Activated T-helper 17 cell treated with anti-CD3 and anti-CD28 coated beads, Interleukin-2, amount 50 U/mL, for 72 hours (primary cell): ENCODE results near the gene IGF1R. TPM values are rescaled to one million over a fixed set of nuclear protein-coding genes. Genes with fewer than 3 reads are reported as not detected.
"Not testable (repeated sequence)": the region's sequence is repeated elsewhere in the genome, so short reads cannot be mapped to it uniquely, and the experiment has no call there.

Experiments
- ATAC-seq: fragments of 150-1000 bp; cut with Tn5 transposase; replicated peaks from 2 replicates; pipeline ENCODE4 v1.10.0; 2021; ENCODE audit warnings: mild to moderate bottlenecking, moderate library complexity
- H3K27ac Mint-ChIP-seq: one replicate; pipeline ENCODE4 v1.8.0; 2022; ENCODE audit warnings: mixed read lengths
- H3K27me3 Mint-ChIP-seq: one replicate; pipeline ENCODE4 v1.8.0; 2022; ENCODE audit warnings: mixed read lengths
- H3K36me3 Mint-ChIP-seq: one replicate; pipeline ENCODE4 v1.8.0; 2022; ENCODE audit warnings: low read depth, mild to moderate bottlenecking, mixed read lengths
- H3K4me1 Mint-ChIP-seq: one replicate; pipeline ENCODE4 v1.8.0; 2022; ENCODE audit warnings: mixed read lengths
- H3K4me3 Mint-ChIP-seq: one replicate; pipeline ENCODE4 v1.8.0; 2022; ENCODE audit warnings: mild to moderate bottlenecking, mixed read lengths
- H3K9me3 Mint-ChIP-seq: one replicate; pipeline ENCODE4 v1.8.0; 2022; ENCODE audit warnings: mixed read lengths
- total RNA-seq, 2 donors: library from RNA; stranded (reverse); gene quantifications; one replicate each; pipeline ENCODE4 v1.2.3, GENCODE V29; 2022

Gene IGF1R
- total RNA-seq: 10 to 100 TPM in 1 of 2 donors, 1 to 10 TPM in 1; 4.6 to 33.8 TPM

DNA sequence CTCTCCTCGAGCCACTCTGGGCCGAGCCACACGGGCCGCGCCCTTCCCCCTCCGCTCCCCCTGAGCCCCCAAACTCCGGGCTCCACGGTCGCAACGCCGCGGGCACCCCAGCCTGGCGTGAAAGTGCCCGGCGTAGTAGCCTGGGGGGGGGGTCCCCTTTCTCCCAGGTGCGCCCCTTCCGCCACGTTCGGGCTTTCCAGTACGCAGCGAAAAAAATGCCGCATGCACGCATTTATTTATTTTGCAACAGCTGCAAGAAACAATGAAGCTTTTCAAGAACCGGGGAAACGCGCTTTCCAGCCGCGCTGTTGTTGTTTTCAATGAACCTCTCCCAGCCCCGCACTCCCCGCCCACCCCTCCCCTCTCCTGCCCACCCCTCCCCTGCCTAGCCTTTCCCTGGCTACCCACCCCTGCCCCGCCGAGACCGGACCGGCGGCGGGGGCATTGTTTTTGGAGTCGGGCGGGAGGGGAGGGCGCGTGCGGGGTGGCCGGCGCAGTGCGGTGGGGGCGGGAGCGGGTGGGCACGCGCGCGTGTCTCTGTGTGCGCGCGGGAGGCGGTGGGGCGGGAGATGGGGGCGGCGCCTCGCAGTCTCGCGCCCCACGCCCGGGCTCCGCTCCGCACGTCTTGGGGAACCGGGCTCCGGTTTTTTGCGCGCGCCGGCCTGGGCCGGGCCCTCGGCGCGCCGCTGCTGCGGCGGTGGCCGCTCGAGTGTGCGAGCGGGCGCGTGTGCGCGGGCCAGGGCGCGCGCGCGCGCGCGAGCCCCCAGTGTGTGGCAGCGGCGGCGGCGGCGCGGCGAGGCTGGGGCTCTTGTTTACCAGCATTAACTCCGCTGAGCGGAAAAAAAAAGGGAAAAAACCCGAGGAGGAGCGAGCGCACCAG lies at the start of gene IGF1R:
TSS of gene IGF1R (plus strand) at position 766 of the 880 bp plus-strand sequence. CDS start 1,043 bp downstream, outside the sequence.
- Mint-ChIP-seq H3K36me3 (peaks cover 16% of the 10 kb centered on the region), H3K27me3 (peaks cover 28% of the 10 kb centered on the region), H3K4me1 (peaks cover 22% of the 10 kb centered on the region), H3K27ac (no peak within 1 kb of the TSS), H3K9me3 (no peaks in the 10 kb centered on the region), H3K4me3 (peak within 1 kb of the TSS; percentile 58)
- peak; percentile 56 for ATAC-seq

DNA sequence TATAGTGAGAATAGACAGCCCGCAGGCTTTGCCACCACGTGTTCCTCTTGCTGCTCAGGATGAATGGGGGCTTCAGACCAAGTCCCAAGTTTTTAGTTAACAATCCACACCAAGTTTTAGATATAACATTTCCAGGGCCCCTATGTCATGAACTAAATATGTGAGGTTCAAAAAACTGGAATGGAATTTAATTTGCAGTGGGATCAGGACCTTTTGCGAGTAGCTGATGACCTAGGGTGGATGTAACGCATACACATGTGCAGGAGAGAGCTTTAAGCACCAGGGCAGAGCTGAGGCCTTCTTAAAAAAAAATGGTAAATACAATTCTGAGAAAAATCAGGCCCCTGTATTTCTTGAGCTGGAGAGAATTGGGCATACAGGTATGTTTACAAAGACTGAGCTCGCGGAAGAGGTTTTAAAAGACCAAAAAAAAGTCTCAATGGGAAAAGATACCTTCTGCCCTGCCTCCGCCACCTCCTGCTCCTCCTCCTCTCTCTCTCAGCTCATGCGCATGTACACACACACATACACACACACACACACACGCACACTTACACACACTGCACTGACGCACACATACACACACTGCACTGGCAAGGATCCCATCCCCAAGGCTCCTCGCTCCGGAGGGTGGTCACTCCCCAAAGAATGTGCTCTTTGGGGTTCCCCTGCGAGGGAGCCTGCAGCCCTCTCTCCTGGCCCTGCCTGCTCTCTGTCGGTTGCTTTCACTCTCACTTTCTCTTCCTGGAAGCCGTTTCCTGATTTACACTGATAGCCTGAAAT lies 48.2 kb upstream of the IGF1R start:
- Mint-ChIP-seq H3K36me3 (no peaks in the 10 kb centered on the region), H3K27ac (peak overlapping the region; percentile 71), H3K9me3 (no peaks in the 10 kb centered on the region), H3K27me3 (peaks cover 3% of the 10 kb centered on the region), H3K4me1 (peaks cover 7% of the 10 kb centered on the region), H3K4me3 (peak overlapping the region; percentile 81)
- peak; percentile 81 for ATAC-seq

GRCh38 chr15:98604983-98605382 lies 43.4 kb upstream of the IGF1R start:
- no peak overlapping the region for H3K4me3 Mint-ChIP-seq
- ATAC-seq: no peak
- H3K27me3 Mint-ChIP-seq: peaks cover 3% of the 10 kb centered on the region
- H3K27ac Mint-ChIP-seq: no peak overlapping the region
- no peaks in the 10 kb centered on the region for H3K9me3 Mint-ChIP-seq
- peaks cover 6% of the 10 kb centered on the region for H3K4me1 Mint-ChIP-seq
- H3K36me3 Mint-ChIP-seq: no peaks in the 10 kb centered on the region

- no peaks in the 10 kb centered on the region for H3K9me3 Mint-ChIP-seq
- no peak overlapping the region for H3K27ac Mint-ChIP-seq
- no peaks in the 10 kb centered on the region for H3K36me3 Mint-ChIP-seq
- ATAC-seq: no peak
- peaks cover 3% of the 10 kb centered on the region for H3K27me3 Mint-ChIP-seq
- no peaks in the 10 kb centered on the region for H3K4me1 Mint-ChIP-seq
- no peak overlapping the region for H3K4me3 Mint-ChIP-seq
Measured at GRCh38 chr15:98609144-98609852, 39.0 kb upstream of the IGF1R start.

DNA sequence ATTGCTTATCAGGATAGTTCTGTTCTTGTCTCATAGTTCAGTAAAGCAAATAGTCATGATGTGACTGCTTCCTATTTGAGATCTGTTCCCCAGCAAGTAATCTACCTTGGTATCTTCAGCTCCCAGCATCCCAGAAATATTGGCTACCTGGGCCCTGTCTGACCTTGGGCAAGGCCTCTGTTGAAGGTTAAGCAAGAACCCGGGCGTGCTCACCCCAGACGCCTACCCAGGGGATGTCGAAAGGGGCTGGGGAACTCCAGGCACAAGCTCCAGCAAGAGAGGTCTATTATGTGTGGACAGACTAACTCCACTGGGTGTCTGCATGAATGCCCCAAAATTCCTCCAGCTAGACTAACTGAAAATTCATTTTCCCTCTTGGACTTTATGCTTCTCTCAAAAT lies 37.3 kb upstream of the IGF1R start:
- H3K4me3 Mint-ChIP-seq: no peak overlapping the region
- H3K4me1 Mint-ChIP-seq: no peaks in the 10 kb centered on the region
- H3K36me3 Mint-ChIP-seq: no peaks in the 10 kb centered on the region
- H3K27me3 Mint-ChIP-seq: peaks cover 3% of the 10 kb centered on the region
- H3K9me3 Mint-ChIP-seq: no peaks in the 10 kb centered on the region
- no peak for ATAC-seq
- no peak overlapping the region for H3K27ac Mint-ChIP-seq

GRCh38 chr15:98611808-98612207 lies 36.5 kb upstream of the IGF1R start:
- no peaks in the 10 kb centered on the region for H3K4me1 Mint-ChIP-seq
- no peak for ATAC-seq
- H3K4me3 Mint-ChIP-seq: no peak overlapping the region
- H3K27me3 Mint-ChIP-seq: peaks cover 7% of the 10 kb centered on the region
- H3K27ac Mint-ChIP-seq: no peak overlapping the region
- no peaks in the 10 kb centered on the region for H3K9me3 Mint-ChIP-seq
- H3K36me3 Mint-ChIP-seq: no peaks in the 10 kb centered on the region

DNA sequence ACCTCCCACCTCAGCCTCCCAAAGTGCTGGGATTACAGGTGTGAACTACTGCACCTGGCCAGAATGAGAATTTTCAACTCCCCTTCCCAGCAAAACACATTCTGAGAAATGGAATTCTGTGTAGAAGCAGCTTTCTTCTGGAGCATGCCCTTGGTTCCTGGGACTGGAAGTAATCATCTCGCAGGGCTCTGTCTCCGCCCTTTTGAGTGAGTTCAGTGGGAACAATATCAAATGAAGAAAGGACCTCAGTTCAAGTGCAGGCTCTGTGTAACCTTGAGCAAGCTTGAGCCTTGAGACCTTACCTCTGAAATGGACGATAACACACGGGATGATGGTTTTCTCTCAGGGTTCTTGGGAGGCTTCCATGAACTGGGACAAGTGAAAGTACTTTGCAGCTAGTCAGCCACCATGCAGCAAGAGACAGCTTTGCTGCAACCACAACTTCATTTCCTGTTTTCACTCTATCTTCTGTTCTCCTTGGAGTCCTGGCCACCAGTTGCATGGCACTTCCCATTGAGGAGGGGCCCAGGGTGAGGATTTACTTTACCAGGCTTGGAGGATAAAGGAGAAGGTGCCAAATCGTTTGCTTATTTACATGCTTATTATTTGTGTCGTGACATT lies 35.7 kb upstream of the IGF1R start:
- no peak for ATAC-seq

GRCh38 chr15:98614681-98615080 lies 33.7 kb upstream of the IGF1R start:
- no peaks in the 10 kb centered on the region for H3K9me3 Mint-ChIP-seq
- H3K4me3 Mint-ChIP-seq: no peak overlapping the region
- no peak overlapping the region for H3K27ac Mint-ChIP-seq
- H3K4me1 Mint-ChIP-seq: no peaks in the 10 kb centered on the region
- no peaks in the 10 kb centered on the region for H3K36me3 Mint-ChIP-seq
- H3K27me3 Mint-ChIP-seq: peaks cover 18% of the 10 kb centered on the region
- ATAC-seq: no peak

More for the DNA sequence above, 35.7 kb upstream of the IGF1R start:
- Mint-ChIP-seq H3K36me3 (no peaks in the 10 kb centered on the region), H3K27ac (no peak overlapping the region), H3K9me3 (no peaks in the 10 kb centered on the region), H3K4me3 (no peak overlapping the region), H3K27me3 (peaks cover 11% of the 10 kb centered on the region), H3K4me1 (no peaks in the 10 kb centered on the region)

DNA sequence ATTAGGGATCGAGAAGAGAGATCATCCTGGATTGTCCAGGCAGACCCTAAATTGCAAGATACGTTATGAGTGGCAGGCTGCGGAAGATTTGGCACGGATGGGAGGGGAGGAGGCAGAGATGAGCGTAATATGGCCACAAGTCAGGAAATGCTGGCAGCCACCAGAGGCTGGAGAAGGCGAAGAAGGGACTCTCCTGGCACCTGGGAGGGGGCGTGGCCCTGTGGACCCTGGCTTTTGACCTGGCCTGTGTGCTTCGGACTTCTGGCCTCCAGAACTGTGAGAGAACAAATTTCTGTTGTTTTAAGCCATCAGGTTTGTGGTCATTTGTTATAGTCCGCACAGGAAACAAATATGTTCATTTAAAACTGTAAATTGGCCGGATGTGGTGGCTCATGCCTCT lies 31.9 kb upstream of the IGF1R start:
- H3K9me3 Mint-ChIP-seq: no peaks in the 10 kb centered on the region
- H3K4me1 Mint-ChIP-seq: no peaks in the 10 kb centered on the region
- no peaks in the 10 kb centered on the region for H3K36me3 Mint-ChIP-seq
- no peak for ATAC-seq
- H3K27ac Mint-ChIP-seq: no peak overlapping the region
- H3K4me3 Mint-ChIP-seq: no peak overlapping the region
- H3K27me3 Mint-ChIP-seq: peaks cover 29% of the 10 kb centered on the region

DNA sequence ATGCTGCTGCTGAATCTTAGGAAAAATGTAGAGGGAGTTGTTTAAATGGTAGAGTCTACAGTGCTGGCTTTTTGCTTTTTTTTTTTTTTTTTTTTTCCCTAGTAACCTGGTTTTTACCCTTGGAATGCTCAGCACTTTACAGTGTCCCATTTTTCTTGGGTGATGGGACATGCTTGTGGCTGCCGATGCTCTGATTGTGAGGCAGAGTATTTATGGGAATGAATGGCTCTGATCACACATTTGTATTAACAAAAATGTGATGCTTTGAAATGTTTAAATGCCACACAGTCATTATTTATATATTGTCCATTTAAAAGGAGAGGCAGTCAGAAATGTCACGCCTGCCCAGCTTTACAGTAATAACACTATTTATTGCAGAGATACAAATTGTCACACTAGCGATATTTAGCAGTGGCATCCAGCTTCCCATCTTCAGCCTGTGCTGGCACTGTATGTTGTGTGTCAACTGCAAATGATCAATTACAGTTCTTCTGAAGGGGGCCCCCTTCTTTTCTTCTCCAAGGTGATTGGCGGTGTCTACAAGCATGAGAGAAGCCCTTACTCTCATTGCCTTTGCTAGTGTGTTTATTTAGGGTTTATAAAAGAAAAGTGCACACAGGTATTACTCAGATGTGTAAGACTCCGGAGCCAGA lies 30.9 kb upstream of the IGF1R start:
- Mint-ChIP-seq H3K36me3 (no peaks in the 10 kb centered on the region), H3K27me3 (peaks cover 29% of the 10 kb centered on the region), H3K9me3 (no peaks in the 10 kb centered on the region), H3K4me3 (no peak overlapping the region), H3K4me1 (no peaks in the 10 kb centered on the region), H3K27ac (no peak overlapping the region)
- ATAC-seq: no peak

- ATAC-seq, H3K9me3 Mint-ChIP-seq, H3K27ac Mint-ChIP-seq, H3K36me3 Mint-ChIP-seq, H3K4me1 Mint-ChIP-seq, H3K4me3 Mint-ChIP-seq: not testable (repeated sequence)
- H3K27me3 Mint-ChIP-seq: peaks cover 29% of the 10 kb centered on the region
Measured at GRCh38 chr15:98618576-98618975, 29.8 kb upstream of the IGF1R start.

DNA sequence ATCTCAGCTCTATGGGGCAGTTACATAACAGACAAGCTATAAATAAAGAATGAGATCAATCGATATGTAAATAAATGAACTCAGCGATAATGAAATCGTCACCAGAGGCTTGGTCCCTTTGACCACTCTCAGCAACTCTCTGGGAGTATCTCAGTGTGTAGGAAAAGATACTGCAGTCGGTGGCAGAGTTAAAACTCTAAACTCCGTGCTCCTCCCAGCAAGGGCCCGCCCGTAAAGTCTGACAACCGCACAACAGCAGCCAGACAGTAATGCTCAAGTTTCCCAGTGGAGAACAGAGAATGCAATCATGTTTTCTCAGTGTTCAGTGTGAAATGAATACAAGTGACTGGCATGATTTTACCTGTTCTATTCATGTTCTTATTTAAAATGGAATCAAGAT lies 28.3 kb upstream of the IGF1R start:
- Mint-ChIP-seq H3K27ac (no peak overlapping the region), H3K4me3 (no peak overlapping the region), H3K27me3 (peaks cover 33% of the 10 kb centered on the region), H3K36me3 (no peaks in the 10 kb centered on the region), H3K9me3 (no peaks in the 10 kb centered on the region), H3K4me1 (no peaks in the 10 kb centered on the region)
- no peak for ATAC-seq

GRCh38 chr15:98621021-98621420 lies 27.3 kb upstream of the IGF1R start:
- H3K27me3 Mint-ChIP-seq: peaks cover 33% of the 10 kb centered on the region
- H3K9me3 Mint-ChIP-seq: no peaks in the 10 kb centered on the region
- no peaks in the 10 kb centered on the region for H3K4me1 Mint-ChIP-seq
- no peak for ATAC-seq
- no peak overlapping the region for H3K4me3 Mint-ChIP-seq
- no peaks in the 10 kb centered on the region for H3K36me3 Mint-ChIP-seq
- no peak overlapping the region for H3K27ac Mint-ChIP-seq

- ATAC-seq: no peak
- Mint-ChIP-seq H3K4me3 (no peak overlapping the region), H3K36me3 (no peaks in the 10 kb centered on the region)
Measured at GRCh38 chr15:98625614-98626013, 22.7 kb upstream of the IGF1R start.

More at GRCh38 chr15:98625614-98626013, 22.7 kb upstream of the IGF1R start:
- no peaks in the 10 kb centered on the region for H3K9me3 Mint-ChIP-seq
- no peak overlapping the region for H3K27ac Mint-ChIP-seq
- no peaks in the 10 kb centered on the region for H3K4me1 Mint-ChIP-seq
- peaks cover 8% of the 10 kb centered on the region for H3K27me3 Mint-ChIP-seq
